ENCODE measurements around the gene SMAD5. TPM values are rescaled to one million over a fixed set of nuclear protein-coding genes. Genes with fewer than 3 reads are reported as not detected.

SMAD5 gene
- total and polyA plus RNA-seq, 2 of the 8 experiments (the other 6 are each of a cell fraction or from before 2014, with no cell fraction given), result 30.2 to 60.5 TPM

DNA sequence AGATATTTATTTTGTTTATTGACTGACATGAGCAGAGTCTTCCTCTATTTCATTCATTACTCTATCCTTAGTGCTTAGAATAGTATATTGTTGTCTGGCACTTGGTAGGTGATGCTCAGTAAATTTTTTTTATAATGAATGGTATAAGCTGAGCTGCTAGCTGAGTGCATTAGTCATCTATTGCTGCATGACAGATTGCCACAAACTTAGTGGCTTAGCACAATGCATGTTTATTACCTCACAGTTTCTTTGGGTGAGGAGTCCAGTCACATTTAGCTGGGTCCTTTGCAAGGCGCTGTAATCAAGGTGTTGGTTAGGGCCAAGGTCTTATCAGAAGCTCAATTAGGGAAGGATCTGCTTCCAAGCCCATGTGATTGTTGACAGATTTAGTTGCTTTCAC, 23.1 kb downstream of the SMAD5 start:
- Histone ChIP-seq H3K18ac (ENCODE audit: extremely low read depth, low read length) (no peak overlapping the region), H3K23me2 (ENCODE audit: low read depth, low read length) (no peaks in the 10 kb centered on the region), H3K4me2 (ENCODE audit: insufficient read depth in 1 of 2, low read depth in 2 of 2, low read length in 2 of 2) (no peak overlapping the region), H3K27me3 (replicated peaks in 1 of 4; ENCODE audit: control insufficient read depth in 3 of 4, extremely low read depth in 1 of 4, insufficient read depth in 3 of 4, low read length in 3 of 4) (no peaks in the 10 kb centered on the region), H4K91ac (replicated peaks; ENCODE audit: insufficient read length, low read length) (no peak overlapping the region), H3K27ac (ENCODE audit: low read depth, low read length) (no peak overlapping the region), H3K36me3 (ENCODE audit: control insufficient read depth in 2 of 4, insufficient read depth in 4 of 4, low read length in 3 of 4) (peaks cover 4 to 36% (median 20%) of the 10 kb centered on the region in 4 experiments; a peak in 7 of 8 replicates), H2BK5ac (ENCODE audit: low read depth, low read length) (no peak overlapping the region), H3K9me3 (ENCODE audit: insufficient read depth in 2 of 2, low read depth in 1 of 2, low read length in 1 of 2) (peaks cover 0 to 3% of the 10 kb centered on the region in 2 experiments; a peak in 1 of 4 replicates), H3K23ac (ENCODE audit: insufficient read length) (no peak overlapping the region), H3K4ac (replicated peaks; ENCODE audit: insufficient read length, low read depth, low read length) (no peak overlapping the region), H3K14ac (ENCODE audit: insufficient read length) (no peak overlapping the region), H2BK12ac (ENCODE audit: low read depth, low read length) (no peak overlapping the region), H2AK5ac (ENCODE audit: low read depth, low read length) (no peak overlapping the region), H3K79me1 (ENCODE audit: low read depth, low read length) (peaks cover 2% of the 10 kb centered on the region), H3K9ac (replicated peaks in 1 of 4; ENCODE audit: extremely low read depth in 1 of 4, low read depth in 3 of 4, low read length in 3 of 4) (no peak overlapping the region), H2BK120ac (replicated peaks; ENCODE audit: low read depth, low read length) (no peak overlapping the region), H3K4me1 (replicated peaks in 1 of 4; ENCODE audit: control insufficient read depth in 3 of 4, insufficient read depth in 4 of 4, low read length in 3 of 4) (no peaks in the 10 kb centered on the region), H3K4me3 (ENCODE audit: extremely low read depth in 1 of 4, insufficient read depth in 2 of 4, low read depth in 3 of 4, low read length in 4 of 4) (no peak overlapping the region), H4K5ac (ENCODE audit: insufficient read length, low read depth, low read length) (no peak overlapping the region), H3K56ac (replicated peaks; ENCODE audit: insufficient read length, low read depth, low read length) (no peak overlapping the region), H4K20me1 (replicated peaks in 1 of 2; ENCODE audit: control insufficient read depth in 1 of 2, insufficient read depth in 2 of 2, low read length in 2 of 2) (peaks cover 5 to 12% of the 10 kb centered on the region in 2 experiments), H2BK20ac (ENCODE audit: low read length) (no peak overlapping the region), H2BK15ac (ENCODE audit: low read length) (no peak overlapping the region), H4K8ac (ENCODE audit: extremely low read depth, insufficient read depth, low read length) (no peak overlapping the region), H3K79me2 (ENCODE audit: control insufficient read depth in 1 of 2, insufficient read depth in 2 of 2, low read length in 2 of 2) (peaks cover 0 to 58% of the 10 kb centered on the region in 2 experiments; a peak in 2 of 4 replicates), H2AFZ (ENCODE audit: low read length) (no peak overlapping the region)
- FAIRE-seq, result no peak
- no peak for DNase-seq (ENCODE audit: low read depth in 1 of 2, low spot score in 2 of 2)
- CTCF ChIA-PET (ENCODE audit: partially characterized antibody), result interaction anchor here (0.8 to 1.2 kb wide), 3 partner anchors 27 to 91 kb away, joined by 3 read pairs; no protein-coding TSS in a partner anchor
- WGBS, 2 experiments (ENCODE audit: extremely low coverage in 1 of 2, insufficient coverage in 1 of 2, insufficient read length in 1 of 2, insufficient replicate concordance in 2 of 2, low coverage in 1 of 2, low lambda C conversion rate in 2 of 2, missing lambda C conversion rate in 1 of 2), result 100% methylated on average over 1 of the region's 1 CpG; no CpG with 5 or more reads in 1 of the 2 experiments
- POLR2A ChIA-PET (ENCODE audit: partially characterized antibody), result no interaction called here
- no peak for TF ChIP-seq E2F6 (IDR thresholded peaks at IDR 0.05)
- TF ChIP-seq YY1 (IDR thresholded peaks at IDR 0.05; ENCODE audit: low read depth, low read length), result no peak
- no peak for TF ChIP-seq SIX5 (IDR thresholded peaks at IDR 0.05; ENCODE audit: low read depth, low read length)
- no peak for TF ChIP-seq RNF2 (IDR thresholded peaks at IDR 0.05; ENCODE audit: borderline replicate concordance, low read depth, low read length, missing control alignments, poor library complexity, severe bottlenecking)
- TF ChIP-seq SAP30 (IDR thresholded peaks at IDR 0.05; ENCODE audit: insufficient read depth, insufficient replicate concordance, low read length), result no peak
- TF ChIP-seq, protein P1, sequence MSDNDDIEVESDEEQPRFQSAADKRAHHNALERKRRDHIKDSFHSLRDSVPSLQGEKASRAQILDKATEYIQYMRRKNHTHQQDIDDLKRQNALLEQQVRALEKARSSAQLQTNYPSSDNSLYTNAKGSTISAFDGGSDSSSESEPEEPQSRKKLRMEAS (IDR thresholded peaks at IDR 0.05), result no peak
- no peak for TF ChIP-seq RFX5 (IDR thresholded peaks at IDR 0.05; ENCODE audit: borderline replicate concordance, low read depth, low read length)
- TF ChIP-seq ASH2L (IDR thresholded peaks at IDR 0.05; ENCODE audit: low read length), result no peak
- no peak for TF ChIP-seq BACH1 (IDR thresholded peaks at IDR 0.05; ENCODE audit: low read length)
- TF ChIP-seq NANOG (IDR thresholded peaks at IDR 0.05; ENCODE audit: insufficient read depth, low read depth, low read length, poor library complexity, severe bottlenecking), result no peak
- TF ChIP-seq TAF7 (optimal IDR thresholded peaks at IDR 0.05; ENCODE audit: borderline replicate concordance, low read depth, low read length), result no peak
- TF ChIP-seq EZH2 (IDR thresholded peaks at IDR 0.05; ENCODE audit: low read depth, low read length, severe bottlenecking), result no peak
- no peak for TF ChIP-seq JUND (IDR thresholded peaks at IDR 0.05; ENCODE audit: low read length)

Data from H1 (cell line).